ENCODE data around the gene XXYLT1. TPM values are rescaled to one million over a fixed set of nuclear protein-coding genes. Genes with fewer than 3 reads are reported as not detected.

Gene XXYLT1
- total and polyA plus RNA-seq, 3 experiments from 2014 or later, result 7.9 to 10.5 (median 8.3) TPM

DNA sequence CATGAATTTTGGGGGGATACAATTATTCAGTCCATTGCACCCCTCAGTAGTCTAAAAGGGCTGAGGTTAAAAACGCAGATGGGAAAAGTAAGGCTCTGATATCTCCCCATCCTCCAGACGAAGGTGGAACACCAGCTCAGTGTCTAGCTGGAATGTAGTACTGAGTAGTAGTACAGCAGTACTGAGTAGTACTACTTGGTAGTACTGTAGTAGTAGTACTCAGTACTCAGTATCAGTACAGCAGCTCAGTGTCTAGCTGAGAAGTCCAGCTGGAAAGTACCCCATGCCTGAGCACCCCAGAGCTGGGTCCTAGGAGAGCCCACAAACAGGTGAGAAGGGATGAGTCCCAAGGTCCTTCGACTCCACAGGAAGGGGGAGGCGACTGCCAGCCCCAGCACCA, 148.7 kb downstream of the XXYLT1 start:
- H3K4me3 Mint-ChIP-seq, result no peak overlapping the region
- no peak overlapping the region for H3K4me3 ChIP-seq (ENCODE audit: low read length)
- no peaks in the 10 kb centered on the region for H3K36me3 Mint-ChIP-seq
- POLR2A ChIA-PET, result no interaction called here
- H3K27ac Mint-ChIP-seq, result no peak overlapping the region
- no peaks in the 10 kb centered on the region for H3K9me3 Mint-ChIP-seq
- peaks cover 0 to 2% (median 0%) of the 10 kb centered on the region in 3 donors for H3K4me1 Mint-ChIP-seq
- no peaks in the 10 kb centered on the region for H3K9me3 ChIP-seq (ENCODE audit: low read length)
- DNase-seq, result no peak
- H3K27me3 ChIP-seq (ENCODE audit: insufficient read depth, low read length, poor library complexity, severe bottlenecking), result no peaks in the 10 kb centered on the region
- H3K4me1 ChIP-seq (ENCODE audit: insufficient read depth, low read length), result peaks cover 5% of the 10 kb centered on the region
- no peak overlapping the region for H3K27ac ChIP-seq (ENCODE audit: low read depth, low read length)
- CTCF ChIA-PET, result interaction anchor here (1.1 kb wide), 2 partner anchors 11 to 16 kb away, joined by 3 to 4 read pairs; no protein-coding TSS in a partner anchor
- no peaks in the 10 kb centered on the region for H3K36me3 ChIP-seq (ENCODE audit: insufficient read depth, low read length)
- no peaks in the 10 kb centered on the region for H3K27me3 Mint-ChIP-seq

DNA sequence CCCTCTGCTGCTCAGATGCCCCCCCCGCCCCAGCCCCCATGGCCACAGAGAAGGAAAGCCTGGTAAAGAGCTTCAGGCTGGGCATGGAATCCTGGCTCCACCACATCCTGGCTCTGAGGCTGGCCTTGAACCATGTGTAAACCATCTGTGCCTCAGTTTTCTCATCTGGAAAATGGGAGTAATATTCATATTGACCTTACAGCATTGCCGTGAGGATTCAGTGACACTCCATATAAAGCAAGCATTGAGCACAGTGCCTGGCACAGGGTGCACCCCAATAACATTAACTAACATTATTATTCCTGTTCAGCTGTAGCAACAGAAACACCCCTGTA, 150.7 kb downstream of the XXYLT1 start:
- ChIA-PET CTCF (no interaction called here), POLR2A (no interaction called here)
- H3K27me3 ChIP-seq (ENCODE audit: insufficient read depth, low read length, poor library complexity, severe bottlenecking), result no peaks in the 10 kb centered on the region
- H3K4me1 ChIP-seq (ENCODE audit: insufficient read depth, low read length), result peaks cover 5% of the 10 kb centered on the region
- no peak overlapping the region for H3K27ac ChIP-seq (ENCODE audit: low read depth, low read length)
- no peaks in the 10 kb centered on the region for H3K36me3 ChIP-seq (ENCODE audit: insufficient read depth, low read length)
- no peaks in the 10 kb centered on the region for H3K27me3 Mint-ChIP-seq
- H3K4me3 ChIP-seq (ENCODE audit: low read length), result no peak overlapping the region
- H3K9me3 Mint-ChIP-seq, result no peaks in the 10 kb centered on the region
- no peak for DNase-seq
- H3K4me3 Mint-ChIP-seq, result no peak overlapping the region
- H3K36me3 Mint-ChIP-seq, result no peaks in the 10 kb centered on the region
- no peak overlapping the region for H3K27ac Mint-ChIP-seq
- no peaks in the 10 kb centered on the region for H3K4me1 Mint-ChIP-seq
- no peaks in the 10 kb centered on the region for H3K9me3 ChIP-seq (ENCODE audit: low read length)

GRCh38 chr3:195119461-195120266, 151.3 kb downstream of the XXYLT1 start:
- Histone ChIP-seq H3K4me1 (ENCODE audit: insufficient read depth, low read length) (peaks cover 5% of the 10 kb centered on the region), H3K36me3 (ENCODE audit: insufficient read depth, low read length) (no peaks in the 10 kb centered on the region), H3K27me3 (ENCODE audit: insufficient read depth, low read length, poor library complexity, severe bottlenecking) (no peaks in the 10 kb centered on the region), H3K4me3 (ENCODE audit: low read length) (no peak overlapping the region), H3K9me3 (ENCODE audit: low read length) (no peaks in the 10 kb centered on the region), H3K27ac (ENCODE audit: low read depth, low read length) (no peak overlapping the region)
- H3K27me3 Mint-ChIP-seq, result no peaks in the 10 kb centered on the region
- ChIA-PET CTCF (interaction anchor here (1.4 kb wide), 1 partner anchor 13 kb away, joined by 5 read pairs; no protein-coding TSS in a partner anchor), POLR2A (no interaction called here)
- peak overlapping the region in 2 of 8 donors; percentile 72 to 87 for H3K27ac Mint-ChIP-seq
- H3K36me3 Mint-ChIP-seq, result no peaks in the 10 kb centered on the region
- DNase-seq, result no peak
- H3K9me3 Mint-ChIP-seq, result no peaks in the 10 kb centered on the region
- H3K4me3 Mint-ChIP-seq, result no peak overlapping the region
- H3K4me1 Mint-ChIP-seq, result no peaks in the 10 kb centered on the region

GRCh38 chr3:195118671-195119070, 152.3 kb downstream of the XXYLT1 start:
- ChIA-PET CTCF (interaction anchor here (1.4 kb wide), 1 partner anchor 12 kb away, joined by 5 read pairs; no protein-coding TSS in a partner anchor), POLR2A (no interaction called here)
- H3K27ac ChIP-seq (ENCODE audit: low read depth, low read length), result peak overlapping the region; percentile 12
- no peaks in the 10 kb centered on the region for H3K9me3 ChIP-seq (ENCODE audit: low read length)
- Mint-ChIP-seq H3K27me3 (no peaks in the 10 kb centered on the region), H3K36me3 (no peaks in the 10 kb centered on the region), H3K9me3 (no peaks in the 10 kb centered on the region), H3K4me3 (no peak overlapping the region), H3K4me1 (no peaks in the 10 kb centered on the region), H3K27ac (peak overlapping the region in 1 of 8 donors; percentile 13)
- no peaks in the 10 kb centered on the region for H3K27me3 ChIP-seq (ENCODE audit: insufficient read depth, low read length, poor library complexity, severe bottlenecking)
- peaks cover 5% of the 10 kb centered on the region for H3K4me1 ChIP-seq (ENCODE audit: insufficient read depth, low read length)
- DNase-seq, result no peak
- no peak overlapping the region for H3K4me3 ChIP-seq (ENCODE audit: low read length)
- no peaks in the 10 kb centered on the region for H3K36me3 ChIP-seq (ENCODE audit: insufficient read depth, low read length)

GRCh38 chr3:195117978-195118581, 152.9 kb downstream of the XXYLT1 start:
- Histone ChIP-seq H3K27me3 (ENCODE audit: insufficient read depth, low read length, poor library complexity, severe bottlenecking) (no peaks in the 10 kb centered on the region), H3K36me3 (ENCODE audit: insufficient read depth, low read length) (no peaks in the 10 kb centered on the region), H3K27ac (ENCODE audit: low read depth, low read length) (peak overlapping the region; percentile 12), H3K4me1 (ENCODE audit: insufficient read depth, low read length) (peaks cover 5% of the 10 kb centered on the region), H3K4me3 (ENCODE audit: low read length) (no peak overlapping the region), H3K9me3 (ENCODE audit: low read length) (no peaks in the 10 kb centered on the region)
- Mint-ChIP-seq H3K4me3 (no peak overlapping the region), H3K9me3 (no peaks in the 10 kb centered on the region), H3K27ac (peak overlapping the region in 2 of 8 donors; percentile 48 to 72), H3K36me3 (no peaks in the 10 kb centered on the region), H3K4me1 (no peaks in the 10 kb centered on the region), H3K27me3 (no peaks in the 10 kb centered on the region)
- no peak for DNase-seq
- ChIA-PET POLR2A (no interaction called here), CTCF (interaction anchor here (1.4 kb wide), 1 partner anchor 11 kb away, joined by 5 read pairs; no protein-coding TSS in a partner anchor)

GRCh38 chr3:195116407-195117185, 154.4 kb downstream of the XXYLT1 start:
- Mint-ChIP-seq H3K36me3 (no peaks in the 10 kb centered on the region), H3K9me3 (no peaks in the 10 kb centered on the region), H3K4me1 (no peaks in the 10 kb centered on the region), H3K27me3 (no peaks in the 10 kb centered on the region), H3K27ac (peak overlapping the region in 3 of 8 donors; percentile 26 to 49 (median 43)), H3K4me3 (no peak overlapping the region)
- Histone ChIP-seq H3K27me3 (ENCODE audit: insufficient read depth, low read length, poor library complexity, severe bottlenecking) (no peaks in the 10 kb centered on the region), H3K27ac (ENCODE audit: low read depth, low read length) (no peak overlapping the region), H3K4me1 (ENCODE audit: insufficient read depth, low read length) (peaks cover 5% of the 10 kb centered on the region), H3K36me3 (ENCODE audit: insufficient read depth, low read length) (no peaks in the 10 kb centered on the region), H3K9me3 (ENCODE audit: low read length) (no peaks in the 10 kb centered on the region), H3K4me3 (ENCODE audit: low read length) (no peak overlapping the region)
- ChIA-PET POLR2A (no interaction called here), CTCF (interaction anchor here (2.5 kb wide), 1 partner anchor 10 kb away, joined by 10 read pairs; no protein-coding TSS in a partner anchor)
- DNase-seq, result no peak

- CTCF ChIA-PET, result interaction anchor here (0.7 to 2.5 kb wide), 2 partner anchors 9 to 429 kb away, joined by 3 to 10 read pairs; no protein-coding TSS in a partner anchor
- POLR2A ChIA-PET, result no interaction called here
Measured at GRCh38 chr3:195115600-195116406, 155.2 kb downstream of the XXYLT1 start.

More at GRCh38 chr3:195115600-195116406, 155.2 kb downstream of the XXYLT1 start:
- no peaks in the 10 kb centered on the region for H3K36me3 Mint-ChIP-seq
- no peaks in the 10 kb centered on the region for H3K27me3 ChIP-seq (ENCODE audit: insufficient read depth, low read length, poor library complexity, severe bottlenecking)
- no peak for DNase-seq
- no peaks in the 10 kb centered on the region for H3K9me3 Mint-ChIP-seq
- H3K27me3 Mint-ChIP-seq, result no peaks in the 10 kb centered on the region
- no peaks in the 10 kb centered on the region for H3K9me3 ChIP-seq (ENCODE audit: low read length)
- no peak overlapping the region for H3K4me3 ChIP-seq (ENCODE audit: low read length)
- H3K4me1 ChIP-seq (ENCODE audit: insufficient read depth, low read length), result peaks cover 5% of the 10 kb centered on the region
- H3K36me3 ChIP-seq (ENCODE audit: insufficient read depth, low read length), result no peaks in the 10 kb centered on the region
- no peaks in the 10 kb centered on the region for H3K4me1 Mint-ChIP-seq
- peak overlapping the region in 3 of 8 donors; percentile 26 to 49 (median 43) for H3K27ac Mint-ChIP-seq
- no peak overlapping the region for H3K27ac ChIP-seq (ENCODE audit: low read depth, low read length)
- no peak overlapping the region for H3K4me3 Mint-ChIP-seq
